Ishikawa (cell line): ENCODE data around the gene SH3PXD2A.

Source experiments
- EGR1 ChIP-seq: IDR thresholded peaks from 2 replicates; pipeline ENCODE4 v1.6.1; 2012
- EP300 ChIP-seq: IDR thresholded peaks from 2 replicates; pipeline ENCODE4 v1.6.1; 2012; ENCODE audit warnings: borderline replicate concordance
- FOXM1 ChIP-seq: IDR thresholded peaks from 2 replicates; pipeline ENCODE4 v1.6.1; 2012; ENCODE audit warnings: low read depth, borderline replicate concordance
- RAD21 ChIP-seq: IDR thresholded peaks from 2 replicates; pipeline ENCODE4 v1.6.1; 2012; ENCODE audit warnings: low read depth
- TF ChIP-seq, protein P1 (sequence below): IDR thresholded peaks from 2 replicates; pipeline ENCODE4 v1.6.1; 2012
- TF ChIP-seq, protein P2 (sequence below): IDR thresholded peaks from 2 replicates; pipeline ENCODE4 v1.6.1; 2012
- TF ChIP-seq, protein P3 (sequence below): IDR thresholded peaks from 2 replicates; pipeline ENCODE4 v1.6.1; 2012; ENCODE audit warnings: low read depth, mild to moderate bottlenecking

DNA sequence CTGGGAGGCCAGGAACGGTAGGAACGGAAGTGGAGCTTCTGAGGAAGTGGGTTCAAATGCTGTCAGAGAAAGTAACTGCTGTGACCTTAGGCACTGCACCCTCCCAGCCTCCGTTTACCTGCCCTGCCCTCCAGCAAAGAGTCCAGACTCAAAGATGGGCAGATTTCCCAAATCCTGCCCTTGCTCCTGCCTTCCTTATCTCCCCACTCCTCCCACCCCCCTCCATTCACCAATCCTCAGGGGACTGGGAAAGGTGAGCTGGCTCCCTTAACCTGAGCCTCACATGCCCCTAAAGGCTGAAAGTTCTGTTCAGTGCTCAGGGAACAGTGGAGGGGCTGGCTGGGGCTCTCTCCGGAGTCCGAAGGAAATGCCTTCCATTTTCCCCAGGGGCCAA is 161.6 kb downstream of the SH3PXD2A start:
- TF ChIP-seq, protein P1, sequence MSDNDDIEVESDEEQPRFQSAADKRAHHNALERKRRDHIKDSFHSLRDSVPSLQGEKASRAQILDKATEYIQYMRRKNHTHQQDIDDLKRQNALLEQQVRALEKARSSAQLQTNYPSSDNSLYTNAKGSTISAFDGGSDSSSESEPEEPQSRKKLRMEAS = no peak
- TF ChIP-seq, protein P2, sequence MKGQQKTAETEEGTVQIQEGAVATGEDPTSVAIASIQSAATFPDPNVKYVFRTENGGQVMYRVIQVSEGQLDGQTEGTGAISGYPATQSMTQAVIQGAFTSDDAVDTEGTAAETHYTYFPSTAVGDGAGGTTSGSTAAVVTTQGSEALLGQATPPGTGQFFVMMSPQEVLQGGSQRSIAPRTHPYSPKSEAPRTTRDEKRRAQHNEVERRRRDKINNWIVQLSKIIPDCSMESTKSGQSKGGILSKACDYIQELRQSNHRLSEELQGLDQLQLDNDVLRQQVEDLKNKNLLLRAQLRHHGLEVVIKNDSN = no peak
- TF ChIP-seq EP300 (no peak), FOXM1 (no peak), EGR1 (no peak), RAD21 (no peak)
- TF ChIP-seq, protein P3, sequence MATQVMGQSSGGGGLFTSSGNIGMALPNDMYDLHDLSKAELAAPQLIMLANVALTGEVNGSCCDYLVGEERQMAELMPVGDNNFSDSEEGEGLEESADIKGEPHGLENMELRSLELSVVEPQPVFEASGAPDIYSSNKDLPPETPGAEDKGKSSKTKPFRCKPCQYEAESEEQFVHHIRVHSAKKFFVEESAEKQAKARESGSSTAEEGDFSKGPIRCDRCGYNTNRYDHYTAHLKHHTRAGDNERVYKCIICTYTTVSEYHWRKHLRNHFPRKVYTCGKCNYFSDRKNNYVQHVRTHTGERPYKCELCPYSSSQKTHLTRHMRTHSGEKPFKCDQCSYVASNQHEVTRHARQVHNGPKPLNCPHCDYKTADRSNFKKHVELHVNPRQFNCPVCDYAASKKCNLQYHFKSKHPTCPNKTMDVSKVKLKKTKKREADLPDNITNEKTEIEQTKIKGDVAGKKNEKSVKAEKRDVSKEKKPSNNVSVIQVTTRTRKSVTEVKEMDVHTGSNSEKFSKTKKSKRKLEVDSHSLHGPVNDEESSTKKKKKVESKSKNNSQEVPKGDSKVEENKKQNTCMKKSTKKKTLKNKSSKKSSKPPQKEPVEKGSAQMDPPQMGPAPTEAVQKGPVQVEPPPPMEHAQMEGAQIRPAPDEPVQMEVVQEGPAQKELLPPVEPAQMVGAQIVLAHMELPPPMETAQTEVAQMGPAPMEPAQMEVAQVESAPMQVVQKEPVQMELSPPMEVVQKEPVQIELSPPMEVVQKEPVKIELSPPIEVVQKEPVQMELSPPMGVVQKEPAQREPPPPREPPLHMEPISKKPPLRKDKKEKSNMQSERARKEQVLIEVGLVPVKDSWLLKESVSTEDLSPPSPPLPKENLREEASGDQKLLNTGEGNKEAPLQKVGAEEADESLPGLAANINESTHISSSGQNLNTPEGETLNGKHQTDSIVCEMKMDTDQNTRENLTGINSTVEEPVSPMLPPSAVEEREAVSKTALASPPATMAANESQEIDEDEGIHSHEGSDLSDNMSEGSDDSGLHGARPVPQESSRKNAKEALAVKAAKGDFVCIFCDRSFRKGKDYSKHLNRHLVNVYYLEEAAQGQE = no peak
